ENCODE results near the gene ATP5PD.

The ATP5PD gene

GRCh38 chr17:75078284-75079022 is 31.7 kb upstream of the ATP5PD start:
- no peaks in the 10 kb centered on the region for H3K79me1 ChIP-seq (ENCODE audit: low read length)
- no peaks in the 10 kb centered on the region for H3K79me2 ChIP-seq (ENCODE audit: control insufficient read depth, insufficient read depth, low read length)
- no peaks in the 10 kb centered on the region for H3K27me3 ChIP-seq (ENCODE audit: insufficient read depth, low read length, poor library complexity)
- H3K18ac ChIP-seq (ENCODE audit: low read length): no peak overlapping the region
- H3K23ac ChIP-seq (ENCODE audit: low read length): no peak overlapping the region
- peak overlapping the region; percentile 27 for H3K56ac ChIP-seq (ENCODE audit: low read length)
- H3K27ac ChIP-seq (ENCODE audit: low read depth, low read length): no peak overlapping the region
- no peak for DNase-seq
- no peak overlapping the region for H3K4me2 ChIP-seq (ENCODE audit: low read length)
- no peak overlapping the region for H2BK5ac ChIP-seq (ENCODE audit: low read length)
- H4K8ac ChIP-seq (ENCODE audit: low read depth, low read length): no peak overlapping the region
- no peaks in the 10 kb centered on the region for H3K36me3 ChIP-seq (ENCODE audit: control insufficient read depth, insufficient read depth, low read length)
- H2BK15ac ChIP-seq (replicated peaks; ENCODE audit: low read depth): no peak overlapping the region
- no peak overlapping the region for H4K5ac ChIP-seq (ENCODE audit: low read length)
- WGBS (ENCODE audit: extremely low coverage, insufficient coverage, low lambda C conversion rate): no CpG with 5 or more reads among the region's 17 CpGs
- H2BK120ac ChIP-seq (ENCODE audit: low read depth, low read length): no peak overlapping the region
- no peak overlapping the region for H3K4me3 ChIP-seq (ENCODE audit: low read length)
- H2AK5ac ChIP-seq (ENCODE audit: low read length): no peak overlapping the region
- no peak overlapping the region for H3K4ac ChIP-seq (ENCODE audit: low read depth, low read length)
- no peak overlapping the region for H3K9ac ChIP-seq (ENCODE audit: low read length)
- peaks cover 10% of the 10 kb centered on the region for H3K4me1 ChIP-seq (ENCODE audit: control insufficient read depth, low read depth, low read length)

- WGBS (ENCODE audit: extremely low coverage, insufficient coverage, low lambda C conversion rate): no CpG with 5 or more reads among the region's 53 CpGs
- H2BK15ac ChIP-seq (replicated peaks; ENCODE audit: low read depth): no peak overlapping the region
- H3K36me3 ChIP-seq (ENCODE audit: control insufficient read depth, insufficient read depth, low read length): no peaks in the 10 kb centered on the region
- DNase-seq: no peak
- peak overlapping the region; percentile 23 for H2BK5ac ChIP-seq (ENCODE audit: low read length)
- H3K4ac ChIP-seq (ENCODE audit: low read depth, low read length): no peak overlapping the region
- H2BK120ac ChIP-seq (ENCODE audit: low read depth, low read length): no peak overlapping the region
- no peak overlapping the region for H2AK5ac ChIP-seq (ENCODE audit: low read length)
- H3K4me3 ChIP-seq (ENCODE audit: low read length): no peak overlapping the region
- peak overlapping the region; percentile 4 for H3K9ac ChIP-seq (ENCODE audit: low read length)
- no peak overlapping the region for H3K18ac ChIP-seq (ENCODE audit: low read length)
- no peaks in the 10 kb centered on the region for H3K79me1 ChIP-seq (ENCODE audit: low read length)
- H4K5ac ChIP-seq (ENCODE audit: low read length): no peak overlapping the region
- H4K8ac ChIP-seq (ENCODE audit: low read depth, low read length): no peak overlapping the region
- H3K79me2 ChIP-seq (ENCODE audit: control insufficient read depth, insufficient read depth, low read length): no peaks in the 10 kb centered on the region
- H3K27me3 ChIP-seq (ENCODE audit: insufficient read depth, low read length, poor library complexity): no peaks in the 10 kb centered on the region
- no peak overlapping the region for H3K4me2 ChIP-seq (ENCODE audit: low read length)
- H3K23ac ChIP-seq (ENCODE audit: low read length): no peak overlapping the region
- peaks cover 10% of the 10 kb centered on the region for H3K4me1 ChIP-seq (ENCODE audit: control insufficient read depth, low read depth, low read length)
- no peak overlapping the region for H3K27ac ChIP-seq (ENCODE audit: low read depth, low read length)
- peak overlapping the region; percentile 63 for H3K56ac ChIP-seq (ENCODE audit: low read length)
These were observed 30.9 kb upstream of the ATP5PD start for GRCh38 chr17:75077496-75078283.

GRCh38 chr17:75077072-75077495 is 30.3 kb upstream of the ATP5PD start:
- peaks cover 8% of the 10 kb centered on the region for H3K4me1 ChIP-seq (ENCODE audit: control insufficient read depth, low read depth, low read length)
- no CpG with 5 or more reads among the region's 30 CpGs for WGBS (ENCODE audit: extremely low coverage, insufficient coverage, low lambda C conversion rate)

GRCh38 chr17:75075597-75076336 is 29.0 kb upstream of the ATP5PD start:
- Histone ChIP-seq H3K4ac (ENCODE audit: low read depth, low read length) (no peak overlapping the region), H3K4me1 (ENCODE audit: control insufficient read depth, low read depth, low read length) (peaks cover 8% of the 10 kb centered on the region), H4K5ac (ENCODE audit: low read length) (no peak overlapping the region), H3K56ac (ENCODE audit: low read length) (no peak overlapping the region), H3K4me3 (ENCODE audit: low read length) (no peak overlapping the region), H2BK120ac (ENCODE audit: low read depth, low read length) (no peak overlapping the region), H2AK5ac (ENCODE audit: low read length) (no peak overlapping the region), H3K79me1 (ENCODE audit: low read length) (no peaks in the 10 kb centered on the region), H3K9ac (ENCODE audit: low read length) (no peak overlapping the region), H3K79me2 (ENCODE audit: control insufficient read depth, insufficient read depth, low read length) (no peaks in the 10 kb centered on the region), H3K23ac (ENCODE audit: low read length) (no peak overlapping the region), H3K36me3 (ENCODE audit: control insufficient read depth, insufficient read depth, low read length) (no peaks in the 10 kb centered on the region), H3K27ac (ENCODE audit: low read depth, low read length) (no peak overlapping the region), H4K8ac (ENCODE audit: low read depth, low read length) (no peak overlapping the region), H3K18ac (ENCODE audit: low read length) (no peak overlapping the region), H3K4me2 (ENCODE audit: low read length) (no peak overlapping the region), H2BK5ac (ENCODE audit: low read length) (no peak overlapping the region), H3K27me3 (ENCODE audit: insufficient read depth, low read length, poor library complexity) (no peaks in the 10 kb centered on the region), H2BK15ac (replicated peaks; ENCODE audit: low read depth) (no peak overlapping the region)
- DNase-seq: no peak
- WGBS (ENCODE audit: extremely low coverage, insufficient coverage, low lambda C conversion rate): no CpG with 5 or more reads among the region's 4 CpGs

More at GRCh38 chr17:75077072-75077495, 30.3 kb upstream of the ATP5PD start:
- Histone ChIP-seq H2AK5ac (ENCODE audit: low read length) (no peak overlapping the region), H2BK120ac (ENCODE audit: low read depth, low read length) (no peak overlapping the region), H4K5ac (ENCODE audit: low read length) (no peak overlapping the region), H2BK5ac (ENCODE audit: low read length) (no peak overlapping the region), H4K8ac (ENCODE audit: low read depth, low read length) (no peak overlapping the region), H3K4me3 (ENCODE audit: low read length) (no peak overlapping the region), H3K79me2 (ENCODE audit: control insufficient read depth, insufficient read depth, low read length) (no peaks in the 10 kb centered on the region), H3K9ac (ENCODE audit: low read length) (no peak overlapping the region), H3K23ac (ENCODE audit: low read length) (no peak overlapping the region), H3K79me1 (ENCODE audit: low read length) (no peaks in the 10 kb centered on the region), H3K4ac (ENCODE audit: low read depth, low read length) (no peak overlapping the region), H3K56ac (ENCODE audit: low read length) (peak overlapping the region; percentile 63), H3K27me3 (ENCODE audit: insufficient read depth, low read length, poor library complexity) (no peaks in the 10 kb centered on the region), H2BK15ac (replicated peaks; ENCODE audit: low read depth) (no peak overlapping the region), H3K18ac (ENCODE audit: low read length) (no peak overlapping the region), H3K27ac (ENCODE audit: low read depth, low read length) (no peak overlapping the region), H3K36me3 (ENCODE audit: control insufficient read depth, insufficient read depth, low read length) (no peaks in the 10 kb centered on the region), H3K4me2 (ENCODE audit: low read length) (no peak overlapping the region)
- no peak for DNase-seq

- Histone ChIP-seq H2AK5ac (ENCODE audit: low read length) (no peak overlapping the region), H3K36me3 (ENCODE audit: control insufficient read depth, insufficient read depth, low read length) (no peaks in the 10 kb centered on the region), H3K56ac (ENCODE audit: low read length) (no peak overlapping the region), H3K79me1 (ENCODE audit: low read length) (no peaks in the 10 kb centered on the region), H4K5ac (ENCODE audit: low read length) (no peak overlapping the region), H2BK120ac (ENCODE audit: low read depth, low read length) (no peak overlapping the region), H3K23ac (ENCODE audit: low read length) (no peak overlapping the region), H3K18ac (ENCODE audit: low read length) (no peak overlapping the region), H4K8ac (ENCODE audit: low read depth, low read length) (no peak overlapping the region), H2BK5ac (ENCODE audit: low read length) (no peak overlapping the region), H2BK15ac (replicated peaks; ENCODE audit: low read depth) (no peak overlapping the region), H3K4me3 (ENCODE audit: low read length) (no peak overlapping the region), H3K4me2 (ENCODE audit: low read length) (no peak overlapping the region), H3K4ac (ENCODE audit: low read depth, low read length) (no peak overlapping the region), H3K27ac (ENCODE audit: low read depth, low read length) (no peak overlapping the region), H3K9ac (ENCODE audit: low read length) (no peak overlapping the region), H3K79me2 (ENCODE audit: control insufficient read depth, insufficient read depth, low read length) (no peaks in the 10 kb centered on the region), H3K27me3 (ENCODE audit: insufficient read depth, low read length, poor library complexity) (no peaks in the 10 kb centered on the region), H3K4me1 (ENCODE audit: control insufficient read depth, low read depth, low read length) (peaks cover 8% of the 10 kb centered on the region)
- no peak for DNase-seq
- no CpG with 5 or more reads among the region's 14 CpGs for WGBS (ENCODE audit: extremely low coverage, insufficient coverage, low lambda C conversion rate)
These were observed 27.8 kb upstream of the ATP5PD start for GRCh38 chr17:75074532-75074931.
